Neural progenitor cell (in vitro differentiated cells): Measurements from ENCODE around the gene IMPG2. TPM values are rescaled to one million over a fixed set of nuclear protein-coding genes. Genes with fewer than 3 reads are reported as not detected.

Source experiments
- DNase-seq: peaks from one replicate; pipeline ENCODE4 v3.0.0-alpha.2; 2016; ENCODE audit warnings: low spot score
- H2AFZ ChIP-seq: fragments of 200-600 bp; sonication (generic); replicated peaks from 2 replicates; pipeline ENCODE4 v1.6.1; 2016; ENCODE audit warnings: antibody characterized with exemption
- H3F3A ChIP-seq: fragments of 200-600 bp; sonication (generic); 2 replicates; pipeline ENCODE4 v1.6.1; 2016; ENCODE audit warnings: antibody characterized with exemption, low read depth
- H3K27ac ChIP-seq: fragments of 200-600 bp; sonication (generic); 2 replicates; pipeline ENCODE4 v1.5.1; 2016; ENCODE audit warnings: mild to moderate bottlenecking
- H3K27me3 ChIP-seq: fragments of 200-600 bp; sonication (generic); 2 replicates; pipeline ENCODE4 v1.6.1; 2016; ENCODE audit warnings: mild to moderate bottlenecking, moderate library complexity
- H3K36me3 ChIP-seq: fragments of 200-600 bp; sonication (generic); 2 replicates; pipeline ENCODE4 v1.5.1; 2016
- H3K4me1 ChIP-seq: fragments of 200-600 bp; sonication (generic); 2 replicates; pipeline ENCODE4 v1.6.1; 2016; ENCODE audit warnings: mixed run types
- H3K4me2 ChIP-seq: fragments of 200-600 bp; sonication (generic); 2 replicates; pipeline ENCODE4 v1.6.1; 2016
- H3K4me3 ChIP-seq: fragments of 200-600 bp; sonication (generic); 2 replicates; pipeline ENCODE4 v1.5.1; 2016
- H3K79me2 ChIP-seq: fragments of 200-600 bp; sonication (generic); 2 replicates; pipeline ENCODE4 v1.6.1; 2016; ENCODE audit warnings: low read depth
- H3K9ac ChIP-seq: fragments of 200-600 bp; sonication (generic); 2 replicates; pipeline ENCODE4 v1.6.1; 2016
- H3K9me3 ChIP-seq: fragments of 200-600 bp; sonication (generic); 2 replicates; pipeline ENCODE4 v1.5.1; 2016; ENCODE audit warnings: low read depth
- H4K20me1 ChIP-seq: fragments of 200-600 bp; sonication (generic); 2 replicates; pipeline ENCODE4 v1.6.1; 2016; ENCODE audit warnings: low read depth
- H3K27ac Mint-ChIP-seq: 3 replicates; pipeline ENCODE4 v1.8.0; 2021; ENCODE audit warnings: mixed read lengths
- H3K27me3 Mint-ChIP-seq: 2 replicates; pipeline ENCODE4 v1.8.0; 2022; ENCODE audit warnings: low read depth, mild to moderate bottlenecking, inconsistent platforms, moderate library complexity, mixed read lengths; ENCODE audit not compliant: insufficient read depth
- H3K36me3 Mint-ChIP-seq: 3 replicates; pipeline ENCODE4 v1.8.0; 2021; ENCODE audit warnings: mixed read lengths
- H3K4me1 Mint-ChIP-seq: 3 replicates; pipeline ENCODE4 v1.8.0; 2021; ENCODE audit warnings: mixed read lengths
- H3K4me3 Mint-ChIP-seq: 3 replicates; pipeline ENCODE4 v1.8.0; 2021; ENCODE audit warnings: mild to moderate bottlenecking, moderate library complexity, mixed read lengths
- H3K9me3 Mint-ChIP-seq: 3 replicates; pipeline ENCODE4 v1.8.0; 2020; ENCODE audit warnings: mixed read lengths
- CTCF ChIP-seq: fragments of 200-600 bp; sonication (generic); IDR thresholded peaks from 2 replicates; pipeline ENCODE4 v1.5.1; 2017; ENCODE audit warnings: antibody characterized with exemption, mild to moderate bottlenecking
- EZH2 ChIP-seq: fragments of 200-600 bp; sonication (generic); IDR thresholded peaks from 2 replicates; pipeline ENCODE4 v1.6.1; 2017; ENCODE audit warnings: antibody characterized with exemption, mild to moderate bottlenecking, moderate library complexity
- EZH2phosphoT487 ChIP-seq: fragments of 200-600 bp; sonication (generic); IDR thresholded peaks from 2 replicates; pipeline ENCODE4 v1.6.1; 2017; ENCODE audit warnings: antibody characterized with exemption
- total RNA-seq: library from RNA; depleted of rRNA; stranded (reverse); fragments of >200 nt; gene quantifications from 2 replicates; pipeline ENCODE4 v1.2.3, GENCODE V29; 2015; ENCODE audit warnings: low replicate concordance

The IMPG2 gene
- total RNA-seq, 1 donor from 2014 or later = 0.15 TPM

- H3K27me3 Mint-ChIP-seq = peaks cover 2% of the 10 kb centered on the region
- no peak overlapping the region for H3K27ac Mint-ChIP-seq
- Histone ChIP-seq H4K20me1 (no peaks in the 10 kb centered on the region), H3K27ac (no peak overlapping the region), H2AFZ (no peak overlapping the region), H3K4me1 (no peaks in the 10 kb centered on the region), H3K36me3 (no peaks in the 10 kb centered on the region), H3K9me3 (no peaks in the 10 kb centered on the region), H3K79me2 (no peaks in the 10 kb centered on the region), H3K4me2 (no peak overlapping the region), H3K4me3 (no peak overlapping the region), H3K9ac (no peak overlapping the region), H3K27me3 (no peaks in the 10 kb centered on the region), H3F3A (no peaks in the 10 kb centered on the region)
- no peaks in the 10 kb centered on the region for H3K36me3 Mint-ChIP-seq
- DNase-seq = no peak
- H3K4me1 Mint-ChIP-seq = no peaks in the 10 kb centered on the region
- no peak overlapping the region for H3K4me3 Mint-ChIP-seq
- TF ChIP-seq CTCF (no peak), EZH2phosphoT487 (no peak), EZH2 (no peak)
- H3K9me3 Mint-ChIP-seq = no peaks in the 10 kb centered on the region
These were observed 130.6 kb downstream of the IMPG2 start for GRCh38 chr3:101189796-101190195.

- Mint-ChIP-seq H3K4me3 (no peak overlapping the region), H3K36me3 (no peaks in the 10 kb centered on the region), H3K9me3 (no peaks in the 10 kb centered on the region), H3K27me3 (peaks cover 2% of the 10 kb centered on the region), H3K4me1 (no peaks in the 10 kb centered on the region), H3K27ac (no peak overlapping the region)
- Histone ChIP-seq H3K27ac (no peak overlapping the region), H4K20me1 (no peaks in the 10 kb centered on the region), H3K4me1 (no peaks in the 10 kb centered on the region), H3K4me2 (no peak overlapping the region), H3K27me3 (no peaks in the 10 kb centered on the region), H3K9me3 (no peaks in the 10 kb centered on the region), H3K4me3 (no peak overlapping the region), H3K79me2 (no peaks in the 10 kb centered on the region), H3K9ac (no peak overlapping the region), H3F3A (no peaks in the 10 kb centered on the region), H2AFZ (no peak overlapping the region), H3K36me3 (no peaks in the 10 kb centered on the region)
- no peak for DNase-seq
- TF ChIP-seq EZH2phosphoT487 (no peak), CTCF (no peak), EZH2 (no peak)
These were observed 131.2 kb downstream of the IMPG2 start for GRCh38 chr3:101189176-101189575.

- Histone ChIP-seq H3K27ac (no peak overlapping the region), H3K9me3 (no peaks in the 10 kb centered on the region), H2AFZ (no peak overlapping the region), H3K4me1 (no peaks in the 10 kb centered on the region), H3K27me3 (no peaks in the 10 kb centered on the region), H3K4me2 (no peak overlapping the region), H3K9ac (no peak overlapping the region), H3K36me3 (no peaks in the 10 kb centered on the region), H3K79me2 (no peaks in the 10 kb centered on the region), H3F3A (no peaks in the 10 kb centered on the region), H4K20me1 (no peaks in the 10 kb centered on the region), H3K4me3 (no peak overlapping the region)
- no peak for DNase-seq
- TF ChIP-seq EZH2phosphoT487 (no peak), EZH2 (no peak), CTCF (no peak)
- H3K36me3 Mint-ChIP-seq = no peaks in the 10 kb centered on the region
- no peaks in the 10 kb centered on the region for H3K9me3 Mint-ChIP-seq
- no peaks in the 10 kb centered on the region for H3K4me1 Mint-ChIP-seq
- H3K27ac Mint-ChIP-seq = no peak overlapping the region
- no peak overlapping the region for H3K4me3 Mint-ChIP-seq
- peaks cover 2% of the 10 kb centered on the region for H3K27me3 Mint-ChIP-seq
These were observed 135.0 kb downstream of the IMPG2 start for GRCh38 chr3:101185341-101185740.
